ENCODE data around the gene CCNB2. TPM values are rescaled to one million over a fixed set of nuclear protein-coding genes. Genes with fewer than 3 reads are reported as not detected.

CCNB2 gene
- total and polyA plus RNA-seq, 2 of the 8 experiments (the other 6 are each of a cell fraction or from before 2014, with no cell fraction given): 70.7 to 92.1 TPM

- TF ChIP-seq TCF12 (IDR thresholded peaks at IDR 0.05; ENCODE audit: low read depth, low read length): no peak
These were observed 30.3 kb upstream of the CCNB2 start (continued) for GRCh38 chr15:59074607-59075006.
